Right lung (tissue), 10 donors: ENCODE measurements around the gene PRSS53. TPM values are rescaled to one million over a fixed set of nuclear protein-coding genes. Genes with fewer than 3 reads are reported as not detected.
"Not testable (repeated sequence)": the region's sequence is repeated elsewhere in the genome, so short reads cannot be mapped to it uniquely, and the experiment has no call there.

ENCODE experiments used
- DNase-seq, 2 donors: peaks; one replicate each; pipeline ENCODE4 v3.0.0-alpha.2; 2013
- long read RNA-seq, 8 donors: transcript quantifications; one replicate each; lab custom pipeline, GENCODE V29; 2026
- polyA plus RNA-seq, 5 donors: library from polyadenylated mRNA; unstranded; fragments of 120-200 nt; gene quantifications; one replicate each; pipeline versions ENCODE4 v1.2.1 to v1.2.3, GENCODE V29; 2013; ENCODE audit warnings: inconsistent platforms in 1 of 5, low replicate concordance in 1 of 5; ENCODE audit not compliant: insufficient read length in 5 of 5, insufficient read depth in 1 of 5

PRSS53 gene
- polyA plus RNA-seq, result 1 to 10 TPM; 1.1 to 2.1 (median 1.9) TPM
- long read RNA-seq, donor 1, result 0 reads
- long read RNA-seq, donor 2, result 0 reads
- long read RNA-seq, donor 3, result 0 reads
- long read RNA-seq, donor 4, result 0 reads
- long read RNA-seq, donor 5, partial matches to known transcripts, result 7 of 7 reads
- long read RNA-seq, donor 5, other reads (novel, unspliced or antisense), result 0 of 7 reads
- long read RNA-seq, donor 6, result 0 reads
- long read RNA-seq, donor 7, full-length matches to known transcripts, result 1 of 1 reads
- long read RNA-seq, donor 7, partial matches to known transcripts, result 0 of 1 reads
- long read RNA-seq, donor 7, other reads (novel, unspliced or antisense), result 0 of 1 reads
- long read RNA-seq, donor 8, result 0 reads

GRCh38 chr16:31088459-31089183 is at the start of gene PRSS53:
PRSS53 (minus strand) TSS chr16:31088943; CDS start chr16:31088809, 134 bp downstream.
- no peak for DNase-seq

DNA sequence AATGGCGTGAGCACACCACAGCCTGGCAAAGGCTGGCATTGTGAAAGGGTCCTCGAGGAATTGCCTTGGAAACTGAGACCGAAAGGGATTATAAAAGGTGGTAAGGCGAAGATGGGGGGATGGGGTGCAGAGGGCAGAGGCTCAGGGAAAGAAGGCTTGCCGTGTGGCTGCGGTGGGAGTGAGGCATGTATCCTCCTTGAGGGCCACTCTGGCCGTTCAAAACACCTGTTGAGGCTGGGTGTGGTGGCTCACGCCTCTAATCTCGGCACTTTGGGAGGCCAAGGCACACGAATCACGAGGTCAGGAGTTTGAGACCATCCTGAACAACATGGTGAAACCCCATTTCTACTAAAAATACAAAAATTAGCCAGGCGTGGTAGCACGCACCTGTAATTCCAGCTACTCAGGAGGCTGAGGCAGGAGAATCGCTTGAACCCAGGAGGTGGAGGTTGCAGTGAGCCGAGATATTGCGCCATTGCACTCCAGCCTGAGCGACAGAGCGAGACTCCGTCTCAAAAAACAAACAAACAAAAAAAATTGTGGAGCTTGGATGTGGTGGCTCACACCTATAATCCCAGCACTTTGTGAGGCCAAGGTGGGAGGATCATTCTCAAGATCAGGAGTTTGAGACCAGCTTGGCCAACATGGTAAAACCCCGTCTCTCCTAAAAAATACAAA is 48.2 kb upstream of the PRSS53 start:
- not testable (repeated sequence) for DNase-seq

DNA sequence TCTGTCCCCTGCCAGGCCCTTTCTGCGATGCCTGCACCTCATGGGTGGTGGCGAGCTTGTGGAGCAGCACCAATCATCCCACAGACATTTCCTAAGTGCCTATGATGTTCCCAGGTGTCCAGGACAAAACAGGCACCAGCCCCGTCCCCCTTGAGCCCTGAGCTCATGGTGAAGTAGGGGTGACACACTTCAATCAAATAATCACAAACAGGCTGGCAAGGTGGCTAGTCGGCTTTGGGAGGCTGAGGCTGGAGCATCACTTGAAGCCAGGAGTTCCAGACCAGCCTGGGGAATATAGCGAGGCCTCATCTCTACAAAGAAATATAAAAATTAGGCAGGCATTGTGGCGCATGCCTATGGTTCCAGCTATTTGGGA is 47.5 kb upstream of the PRSS53 start:
- no peak for DNase-seq

GRCh38 chr16:31135535-31136286 is 47.0 kb upstream of the PRSS53 start, which contains the start of gene PRSS8:
PRSS8 (minus strand) TSS chr16:31135727; CDS start chr16:31135498, 229 bp downstream.
- DNase-seq, result no peak

DNA sequence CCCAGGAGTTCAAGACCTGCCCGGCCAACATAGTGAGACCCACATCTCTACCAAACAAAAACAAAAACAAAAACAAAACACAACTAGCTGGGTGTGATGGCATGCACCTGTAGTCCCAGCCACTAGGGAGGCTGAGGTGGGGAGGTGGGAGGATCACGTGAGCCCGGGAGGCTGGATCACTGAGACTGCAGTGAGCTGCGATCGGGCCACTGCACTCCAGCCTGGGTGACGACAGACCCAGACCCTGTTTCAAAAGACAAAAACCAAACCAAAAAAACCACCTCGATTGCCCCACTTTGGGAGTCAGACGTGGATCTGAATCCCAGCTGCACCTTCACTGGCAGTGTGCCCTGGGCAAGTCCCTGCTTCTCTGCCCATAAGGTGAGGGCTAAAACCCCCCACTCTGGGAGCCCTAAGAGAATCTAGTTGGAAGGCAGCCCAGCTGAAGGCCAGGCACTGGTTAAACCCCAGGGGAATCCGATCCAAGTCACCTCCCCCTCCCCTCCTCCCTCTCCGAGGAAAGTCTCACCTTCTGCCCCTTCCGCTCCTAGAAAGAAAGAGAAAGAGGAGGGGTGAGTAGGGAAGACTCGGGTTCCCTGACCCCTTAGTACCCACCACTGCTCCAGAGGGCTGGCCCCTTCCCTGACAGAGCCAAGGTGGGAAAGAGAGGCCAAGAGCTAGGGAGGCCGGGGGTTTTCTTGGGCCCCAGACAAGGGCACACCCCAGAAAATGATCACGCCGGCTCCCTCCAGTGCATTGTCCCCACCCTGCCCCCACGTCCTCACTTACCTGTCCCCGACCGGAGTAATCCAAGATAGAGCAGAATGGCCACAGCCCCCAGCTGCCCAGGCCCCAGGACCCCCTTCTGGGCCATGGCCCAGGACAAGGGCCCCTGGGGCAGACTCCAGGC is 46.1 kb upstream of the PRSS53 start:
- no peak for DNase-seq

DNA sequence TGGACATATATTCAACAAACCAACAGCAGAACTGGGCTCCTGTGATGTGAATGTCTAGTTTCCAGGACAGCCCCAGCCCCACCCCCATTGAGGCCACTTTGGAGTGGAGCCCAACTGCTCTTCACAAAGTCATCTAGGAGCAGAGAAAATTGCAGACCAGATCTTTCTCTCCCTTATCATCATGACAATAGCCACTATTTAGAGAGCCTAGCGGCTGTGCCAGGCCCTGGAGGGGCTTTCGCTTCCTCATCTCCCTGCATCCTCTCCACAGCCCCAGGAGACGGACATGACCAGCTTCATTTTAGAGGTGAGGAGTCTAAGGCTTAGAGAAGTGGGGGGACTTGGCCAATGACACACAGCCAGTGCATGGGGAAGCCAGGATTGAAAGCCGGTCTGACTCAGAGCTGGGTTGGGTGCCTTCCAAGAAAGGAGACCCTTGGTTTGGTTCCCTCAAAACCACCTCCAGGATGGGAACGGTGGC is 45.4 kb upstream of the PRSS53 start:
- no peak for DNase-seq

- DNase-seq, result no peak
These were observed 44.3 kb upstream of the PRSS53 start for GRCh38 chr16:31133046-31133501.

DNA sequence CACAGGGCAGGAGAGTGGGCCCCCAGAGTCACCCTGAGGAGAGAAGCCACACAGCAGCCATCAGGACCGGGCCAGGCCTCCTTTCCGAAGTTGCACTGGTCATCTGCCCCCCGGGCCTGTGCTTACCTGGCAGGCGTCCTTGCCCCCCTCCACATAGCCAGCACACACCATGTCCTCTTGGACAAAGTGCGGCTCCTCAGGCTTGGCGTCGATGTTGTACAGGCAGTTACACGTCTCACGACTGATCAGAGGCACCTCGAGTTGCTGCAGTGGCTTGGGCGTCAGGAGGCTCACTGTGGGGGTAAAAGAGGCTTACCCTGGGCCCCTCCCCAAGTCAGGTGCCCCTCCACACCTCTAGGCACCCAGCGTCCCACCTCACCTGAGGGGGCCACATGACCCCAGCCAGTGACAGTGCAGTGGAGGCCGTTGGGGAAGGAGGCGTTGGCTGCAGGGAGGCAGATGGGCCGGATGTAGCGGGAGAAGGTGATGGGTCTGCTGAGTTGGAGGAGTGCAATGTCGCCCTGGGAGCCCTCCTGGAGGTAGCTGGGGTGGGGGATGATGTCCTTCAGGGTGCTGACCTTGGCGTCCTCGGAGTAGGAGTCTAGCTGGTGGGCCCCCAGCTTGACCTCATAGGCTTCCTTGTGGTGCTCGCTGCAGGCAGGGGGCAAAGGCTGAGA is 43.7 kb upstream of the PRSS53 start:
- DNase-seq, result no peak

DNA sequence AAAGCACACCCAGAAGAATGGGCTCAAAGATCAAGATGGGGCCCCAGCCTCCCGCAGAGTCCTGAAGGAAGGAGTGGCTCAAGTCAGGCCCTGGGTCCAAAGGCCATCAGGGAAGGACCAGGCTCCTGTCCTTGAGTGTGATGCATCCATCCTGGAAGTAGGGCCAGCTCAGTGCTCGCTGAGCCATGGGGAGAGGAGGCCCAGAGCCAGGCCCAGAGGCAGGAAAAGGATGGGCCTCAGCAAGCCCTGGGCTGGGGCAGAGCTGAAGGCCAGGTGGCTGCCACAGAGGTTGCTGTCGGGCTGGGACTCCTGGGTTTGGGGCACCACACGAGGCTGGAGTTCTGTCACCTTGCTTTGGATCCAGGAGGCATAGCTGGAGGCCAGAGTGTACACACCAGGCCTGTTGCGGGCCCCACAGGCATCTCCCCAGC is 43.1 kb upstream of the PRSS53 start:
- DNase-seq, result no peak

- DNase-seq, result no peak
These were observed 42.7 kb upstream of the PRSS53 start for GRCh38 chr16:31131416-31131815.

GRCh38 chr16:31130899-31131298 is 42.2 kb upstream of the PRSS53 start:
- DNase-seq, result peak; percentile 73 to 78

DNA sequence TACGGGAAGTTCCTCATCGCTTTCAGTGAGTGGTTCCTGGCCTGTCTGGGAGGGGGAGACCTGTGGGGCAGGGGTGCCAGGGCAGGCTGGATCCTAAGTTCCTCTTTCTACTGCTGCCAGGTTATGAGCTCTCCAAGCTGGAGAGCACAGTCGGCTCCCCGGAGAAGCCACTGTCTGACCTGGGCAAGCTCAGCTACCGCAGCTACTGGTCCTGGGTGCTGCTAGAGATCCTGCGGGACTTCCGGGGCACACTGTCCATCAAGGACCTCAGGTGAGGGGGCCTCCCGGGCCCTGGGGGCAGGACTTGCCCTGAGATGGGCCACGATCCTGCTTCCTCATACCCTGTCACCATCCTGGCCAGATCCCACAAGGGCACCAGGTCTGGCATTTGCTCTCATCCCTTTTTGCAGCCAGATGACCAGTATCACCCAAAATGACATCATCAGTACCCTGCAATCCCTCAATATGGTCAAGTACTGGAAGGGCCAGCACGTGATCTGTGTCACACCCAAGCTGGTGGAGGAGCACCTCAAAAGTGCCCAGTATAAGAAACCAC is 41.7 kb upstream of the PRSS53 start:
- no peak for DNase-seq

DNA sequence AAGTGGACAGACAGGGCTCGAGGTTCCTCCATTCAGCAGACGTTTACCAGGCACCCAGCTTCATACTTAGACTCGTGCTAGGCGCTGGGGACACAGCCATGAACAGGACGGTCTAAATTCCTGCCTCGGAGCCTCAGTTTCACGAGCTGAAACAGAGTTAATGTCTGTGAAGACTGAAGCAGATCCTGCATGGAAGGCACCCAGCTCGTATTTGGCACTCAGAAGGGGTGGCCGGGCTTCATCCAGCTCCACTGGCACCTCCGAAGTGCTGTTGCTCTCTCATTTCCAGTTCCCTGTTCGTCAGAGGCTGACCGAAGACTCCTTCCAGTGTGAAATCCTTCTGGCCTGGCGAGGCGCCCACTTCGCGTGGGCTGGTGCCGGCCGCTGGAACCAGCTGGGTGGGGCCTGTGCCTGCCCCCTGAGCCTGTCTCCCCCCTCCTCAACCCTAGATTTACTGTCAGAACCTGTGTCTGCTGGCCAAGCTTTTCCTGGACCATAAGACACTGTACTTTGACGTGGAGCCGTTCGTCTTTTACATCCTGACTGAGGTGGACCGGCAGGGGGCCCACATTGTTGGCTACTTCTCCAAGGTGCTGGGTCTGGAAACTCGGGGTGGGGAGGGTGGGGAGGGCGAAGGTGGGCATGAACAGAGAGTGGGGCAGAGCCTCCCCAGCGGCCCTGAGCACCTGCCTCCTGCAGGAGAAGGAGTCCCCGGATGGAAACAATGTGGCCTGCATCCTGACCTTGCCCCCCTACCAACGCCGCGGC is 41.0 kb upstream of the PRSS53 start:
- no peak for DNase-seq

GRCh38 chr16:31128711-31129567 is 40.2 kb upstream of the PRSS53 start:
- DNase-seq, result no peak

DNA sequence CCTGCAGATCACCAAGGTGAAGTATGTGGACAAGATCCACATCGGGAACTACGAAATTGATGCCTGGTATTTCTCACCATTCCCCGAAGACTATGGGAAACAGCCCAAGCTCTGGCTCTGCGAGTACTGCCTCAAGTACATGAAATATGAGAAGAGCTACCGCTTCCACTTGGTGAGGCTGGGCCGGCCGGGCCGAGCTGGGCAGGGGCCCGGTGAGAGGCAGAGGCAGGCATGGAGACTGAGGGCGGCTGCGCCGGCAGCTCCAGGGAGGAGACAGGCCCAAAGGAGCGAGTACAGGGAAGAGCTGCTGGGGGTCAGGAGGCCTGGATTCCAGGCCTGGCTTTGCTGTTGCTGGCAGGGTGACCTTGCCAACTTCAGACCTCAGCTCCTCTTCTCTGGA is 38.4 kb upstream of the PRSS53 start:
- DNase-seq, result no peak

GRCh38 chr16:31125844-31126243 is 37.1 kb upstream of the PRSS53 start:
- no peak for DNase-seq

DNA sequence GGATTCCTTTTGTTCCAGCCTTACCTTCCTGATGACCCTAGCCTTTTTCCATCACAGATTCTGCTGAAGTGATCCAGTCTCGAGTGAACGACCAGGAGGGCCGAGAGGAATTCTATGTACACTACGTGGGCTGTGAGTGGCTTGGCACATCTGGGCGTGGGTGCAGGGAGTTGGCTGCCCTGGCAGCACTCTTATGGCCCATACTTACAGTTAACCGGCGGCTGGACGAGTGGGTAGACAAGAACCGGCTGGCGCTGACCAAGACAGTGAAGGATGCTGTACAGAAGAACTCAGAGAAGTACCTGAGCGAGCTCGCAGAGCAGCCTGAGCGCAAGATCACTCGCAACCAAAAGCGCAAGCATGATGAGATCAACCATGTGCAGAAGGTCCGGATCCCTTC is 31.4 kb upstream of the PRSS53 start:
- no peak for DNase-seq
